Endodermal cell (in vitro differentiated cells): ENCODE data around the gene MED22. TPM values are rescaled to one million over a fixed set of nuclear protein-coding genes. Genes with fewer than 3 reads are reported as not detected.

ENCODE experiments used
- DNase-seq: peaks from one replicate; pipeline ENCODE4 v3.0.0-alpha.2; 2017
- H3K27ac ChIP-seq: 2 replicates; pipeline ENCODE4 v1.5.1; 2013; ENCODE audit warnings: mild to moderate bottlenecking, low read depth, low read length, moderate library complexity
- H3K27me3 ChIP-seq: 2 replicates; pipeline ENCODE4 v1.6.1; 2013; ENCODE audit warnings: mild to moderate bottlenecking, low read length, moderate library complexity; ENCODE audit not compliant: insufficient read depth, control insufficient read depth, poor library complexity, severe bottlenecking
- H3K36me3 ChIP-seq: 2 replicates; pipeline ENCODE4 v1.7.0; 2013; ENCODE audit warnings: mild to moderate bottlenecking, low read length, moderate library complexity; ENCODE audit not compliant: control insufficient read depth, insufficient read depth
- H3K4me1 ChIP-seq: one replicate; pipeline ENCODE4 v1.7.0; 2013; ENCODE audit warnings: low read length; ENCODE audit not compliant: control insufficient read depth, insufficient read depth
- H3K4me3 ChIP-seq: 2 replicates; pipeline ENCODE4 v1.5.1; 2013; ENCODE audit warnings: mild to moderate bottlenecking, low read length, moderate library complexity
- H3K9ac ChIP-seq: 2 replicates; pipeline ENCODE4 v1.6.1; 2013; ENCODE audit warnings: mild to moderate bottlenecking, low read length, moderate library complexity; ENCODE audit not compliant: poor library complexity, severe bottlenecking; ENCODE audit errors: extremely low read depth
- H3K9me3 ChIP-seq: 2 replicates; pipeline ENCODE4 v1.6.1; 2013; ENCODE audit warnings: mild to moderate bottlenecking, low read length, moderate library complexity; ENCODE audit not compliant: control insufficient read depth
- H3K27ac Mint-ChIP-seq: 2 replicates; pipeline ENCODE4 v1.8.0; 2020; ENCODE audit warnings: mixed read lengths
- H3K27me3 Mint-ChIP-seq: 2 replicates; pipeline ENCODE4 v1.8.0; 2021; ENCODE audit warnings: mild to moderate bottlenecking, mixed read lengths; ENCODE audit not compliant: insufficient read depth
- H3K36me3 Mint-ChIP-seq: 2 replicates; pipeline ENCODE4 v1.8.0; 2020; ENCODE audit warnings: low read depth, mixed read lengths
- H3K4me1 Mint-ChIP-seq: 2 replicates; pipeline ENCODE4 v1.8.0; 2020; ENCODE audit warnings: mixed read lengths
- H3K4me3 Mint-ChIP-seq: 2 replicates; pipeline ENCODE4 v1.8.0; 2020; ENCODE audit warnings: mild to moderate bottlenecking, moderate library complexity, mixed read lengths
- H3K9me3 Mint-ChIP-seq: 2 replicates; pipeline ENCODE4 v1.8.0; 2020; ENCODE audit warnings: mild to moderate bottlenecking, mixed read lengths
- WGBS, 2 experiments: methylation state at CpG; one replicate each; pipeline versions ENCODE4 v1.1.5 to v1.1.7; 2013; ENCODE audit warnings: missing lambda C conversion rate in 2 of 2, mixed read lengths in 1 of 2; ENCODE audit not compliant: insufficient coverage in 1 of 2, insufficient read length in 1 of 2; 5-methylcytosine and 5-hydroxymethylcytosine counted together
- total RNA-seq, 2 donors: library from RNA; stranded (reverse); fragmentation: NEBNext Ultra II Directional in 1 of 2; extraction: Animal tissue kit (Norgen Biotek cat#: 25700) in 1 of 2; gene quantifications; 2 replicates in 1 of 2; 3 replicates in 1 of 2; pipeline ENCODE4 v1.2.1, GENCODE V29; 2021
- TF ChIP-seq, protein P1 (sequence below): fragments of 200-600 bp; sonication (generic); conservative IDR thresholded peaks from 2 replicates; pipeline ENCODE4 v1.5.0; 2021; ENCODE audit warnings: antibody characterized with exemption, mild to moderate bottlenecking

Gene MED22
- total RNA-seq, 2 donors from 2014 or later, result 54.6 to 57.3 TPM

DNA sequence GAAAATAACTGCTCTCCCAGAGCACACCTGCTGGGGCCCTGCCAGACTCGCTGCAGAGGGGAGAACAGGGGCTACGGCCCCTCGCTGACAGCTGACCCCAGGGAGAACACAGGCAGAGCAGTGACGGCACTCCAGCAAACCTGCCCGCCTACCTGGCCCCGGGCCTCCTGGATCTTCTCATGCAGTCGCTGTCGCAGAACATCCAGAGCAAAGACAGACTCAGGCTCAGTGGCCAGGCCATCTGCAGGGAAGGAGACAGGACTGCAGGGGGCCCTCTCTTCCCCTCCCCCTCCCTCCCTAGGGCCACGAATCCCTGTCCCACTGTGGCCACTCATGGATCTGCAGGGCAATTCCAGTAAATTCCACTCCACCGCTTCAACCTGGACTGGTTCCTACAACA, 14.4 kb downstream of the MED22 start:
- Histone ChIP-seq H3K9me3 (no peaks in the 10 kb centered on the region), H3K4me1 (peaks cover 6% of the 10 kb centered on the region), H3K9ac (no peak overlapping the region), H3K27ac (no peak overlapping the region), H3K27me3 (no peaks in the 10 kb centered on the region), H3K4me3 (no peak overlapping the region), H3K36me3 (peaks cover 42% of the 10 kb centered on the region)
- Mint-ChIP-seq H3K27me3 (peaks cover 2% of the 10 kb centered on the region), H3K36me3 (peaks cover 52% of the 10 kb centered on the region), H3K27ac (peak overlapping the region; percentile 58), H3K4me1 (peaks cover 15% of the 10 kb centered on the region), H3K4me3 (no peak overlapping the region), H3K9me3 (peaks cover 7% of the 10 kb centered on the region)
- TF ChIP-seq, protein P1, sequence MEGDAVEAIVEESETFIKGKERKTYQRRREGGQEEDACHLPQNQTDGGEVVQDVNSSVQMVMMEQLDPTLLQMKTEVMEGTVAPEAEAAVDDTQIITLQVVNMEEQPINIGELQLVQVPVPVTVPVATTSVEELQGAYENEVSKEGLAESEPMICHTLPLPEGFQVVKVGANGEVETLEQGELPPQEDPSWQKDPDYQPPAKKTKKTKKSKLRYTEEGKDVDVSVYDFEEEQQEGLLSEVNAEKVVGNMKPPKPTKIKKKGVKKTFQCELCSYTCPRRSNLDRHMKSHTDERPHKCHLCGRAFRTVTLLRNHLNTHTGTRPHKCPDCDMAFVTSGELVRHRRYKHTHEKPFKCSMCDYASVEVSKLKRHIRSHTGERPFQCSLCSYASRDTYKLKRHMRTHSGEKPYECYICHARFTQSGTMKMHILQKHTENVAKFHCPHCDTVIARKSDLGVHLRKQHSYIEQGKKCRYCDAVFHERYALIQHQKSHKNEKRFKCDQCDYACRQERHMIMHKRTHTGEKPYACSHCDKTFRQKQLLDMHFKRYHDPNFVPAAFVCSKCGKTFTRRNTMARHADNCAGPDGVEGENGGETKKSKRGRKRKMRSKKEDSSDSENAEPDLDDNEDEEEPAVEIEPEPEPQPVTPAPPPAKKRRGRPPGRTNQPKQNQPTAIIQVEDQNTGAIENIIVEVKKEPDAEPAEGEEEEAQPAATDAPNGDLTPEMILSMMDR, result peak; percentile 39
- WGBS, 2 experiments, result 95 to 97% methylated on average over 5 to 10 of the region's 10 CpGs
- no peak for DNase-seq

DNA sequence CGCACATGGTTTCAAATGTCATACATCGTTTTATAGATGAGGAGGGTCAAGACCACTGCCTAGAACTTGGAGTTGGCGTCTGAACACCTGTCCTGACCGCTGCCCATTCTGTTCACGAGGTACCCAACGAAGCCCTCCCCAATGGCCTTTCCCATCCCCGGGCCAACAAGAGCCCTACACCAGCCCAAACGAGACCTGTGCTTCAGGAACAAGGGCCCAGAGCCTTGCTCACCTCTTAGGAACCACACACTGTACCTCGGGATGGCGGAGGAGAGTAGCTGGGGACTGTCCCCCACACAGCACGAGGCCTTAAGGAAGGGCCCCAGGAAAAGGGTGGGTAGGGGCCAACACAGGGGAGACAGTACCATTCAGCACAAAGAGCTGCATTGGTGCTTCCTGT, 14.9 kb downstream of the MED22 start:
- Mint-ChIP-seq H3K4me1 (peaks cover 15% of the 10 kb centered on the region), H3K27ac (no peak overlapping the region), H3K9me3 (peaks cover 11% of the 10 kb centered on the region), H3K36me3 (peaks cover 51% of the 10 kb centered on the region), H3K27me3 (peaks cover 3% of the 10 kb centered on the region), H3K4me3 (no peak overlapping the region)
- TF ChIP-seq, protein P1, result no peak
- no peak overlapping the region for H3K4me3 ChIP-seq
- H3K4me1 ChIP-seq, result peaks cover 6% of the 10 kb centered on the region
- DNase-seq, result no peak
- H3K27ac ChIP-seq, result no peak overlapping the region
- peaks cover 42% of the 10 kb centered on the region for H3K36me3 ChIP-seq
- 95 to 98% methylated on average over 10 to 11 of the region's 11 CpGs for WGBS, 2 experiments
- no peaks in the 10 kb centered on the region for H3K27me3 ChIP-seq
- no peak overlapping the region for H3K9ac ChIP-seq
- no peaks in the 10 kb centered on the region for H3K9me3 ChIP-seq

DNA sequence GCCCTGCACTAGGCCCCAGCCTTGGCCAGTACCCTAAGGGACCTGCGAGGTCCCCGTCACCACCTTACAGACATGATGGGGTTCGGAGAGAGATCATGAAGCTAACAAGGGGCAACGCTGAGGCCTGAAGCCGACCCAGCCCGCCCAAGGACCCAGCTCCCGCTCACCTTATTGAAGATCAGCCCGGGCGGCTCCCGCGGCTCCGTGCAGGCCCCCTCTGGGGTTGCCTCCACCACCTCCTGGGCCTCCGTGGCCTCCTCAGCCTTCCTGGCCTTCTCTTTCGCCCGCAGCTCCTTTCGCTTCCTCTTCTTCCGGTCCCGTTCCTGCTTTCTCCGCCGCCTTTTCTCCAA, 15.6 kb downstream of the MED22 start:
- peaks cover 15% of the 10 kb centered on the region for H3K4me1 Mint-ChIP-seq
- H3K27ac Mint-ChIP-seq, result no peak overlapping the region
- Histone ChIP-seq H3K9me3 (no peaks in the 10 kb centered on the region), H3K27ac (no peak overlapping the region), H3K9ac (no peak overlapping the region), H3K36me3 (peaks cover 42% of the 10 kb centered on the region), H3K4me1 (peaks cover 6% of the 10 kb centered on the region), H3K4me3 (no peak overlapping the region), H3K27me3 (no peaks in the 10 kb centered on the region)
- WGBS, 2 experiments, result 90 to 91% methylated on average over 20 of the region's 20 CpGs
- H3K36me3 Mint-ChIP-seq, result peaks cover 47% of the 10 kb centered on the region
- peaks cover 6% of the 10 kb centered on the region for H3K27me3 Mint-ChIP-seq
- TF ChIP-seq, protein P1, result no peak
- DNase-seq, result no peak
- peaks cover 18% of the 10 kb centered on the region for H3K9me3 Mint-ChIP-seq
- no peak overlapping the region for H3K4me3 Mint-ChIP-seq
